Gastrocnemius medialis (tissue), 4 donors: ENCODE results near the gene KRTAP9-6. TPM values are rescaled to one million over a fixed set of nuclear protein-coding genes. Genes with fewer than 3 reads are reported as not detected.
"Not testable (repeated sequence)": the region's sequence is repeated elsewhere in the genome, so short reads cannot be mapped to it uniquely, and the experiment has no call there.

Experiments used
- ATAC-seq, 2 donors: fragments of 150-250 bp; one replicate each; pipeline ENCODE4 v1.9.1; 2016
- DNase-seq, 2 donors: peaks; one replicate each; pipeline ENCODE4 v3.0.0-alpha.2; 2019
- H3K27ac ChIP-seq, 4 donors: fragments of 200-600 bp; sonication (generic); 1 replicate in 1 of 4; 2 replicates in 3 of 4; pipeline ENCODE4 v1.5.1; 2016 to 2018; ENCODE audit warnings: mild to moderate bottlenecking in 2 of 4, moderate library complexity in 1 of 4
- H3K27me3 ChIP-seq, 3 donors: fragments of 200-600 bp; sonication (generic) in 2 of 3; 1 replicate in 1 of 3; 2 replicates in 2 of 3; pipeline versions ENCODE4 v1.5.1 to v1.6.0; 2016 to 2019; ENCODE audit warnings: mild to moderate bottlenecking in 1 of 3, moderate library complexity in 1 of 3
- H3K36me3 ChIP-seq, 2 donors: fragments of 200-600 bp; sonication (generic) in 1 of 2; one replicate each; pipeline ENCODE4 v1.5.1; 2017 to 2018
- H3K4me1 ChIP-seq, 2 donors: fragments of 200-600 bp; sonication (generic) in 1 of 2; one replicate each; pipeline ENCODE4 v1.5.1; 2016 to 2017; ENCODE audit warnings: mild to moderate bottlenecking in 2 of 2
- H3K4me3 ChIP-seq, 4 donors: fragments of 200-600 bp; sonication (generic) in 3 of 4; 1 replicate in 1 of 4; 2 replicates in 3 of 4; pipeline ENCODE4 v1.5.1; 2016 to 2019; ENCODE audit warnings: mild to moderate bottlenecking in 2 of 4
- H3K9me3 ChIP-seq, 3 donors: fragments of 200-600 bp; sonication (generic) in 2 of 3; 1 replicate in 1 of 3; 2 replicates in 2 of 3; pipeline ENCODE4 v1.5.1; 2016 to 2019
- CTCF ChIP-seq, 5 experiments: fragments of 450-650 bp in 3 of 5; fragments of 200-600 bp in 2 of 5; sonication (generic) in 2 of 5; IDR thresholded peaks in 4 of 5; conservative IDR thresholded peaks in 1 of 5; 1 replicate in 4 of 5; 2 replicates in 1 of 5; pipeline ENCODE4 v1.5.1; 2016 to 2019; ENCODE audit warnings: antibody characterized with exemption in 5 of 5, mild to moderate bottlenecking in 3 of 5, moderate library complexity in 3 of 5
- POLR2A ChIP-seq, 2 donors: fragments of 450-650 bp; IDR thresholded peaks; one replicate each; pipeline ENCODE4 v1.6.1; 2017; ENCODE audit warnings: antibody characterized with exemption in 2 of 2, mild to moderate bottlenecking in 2 of 2, moderate library complexity in 2 of 2
- in situ Hi-C, 4 donors: fragments of 200-750 bp; cut with MboI; loops; one replicate each; pipeline versions ENCODE4 v1.15.0 to v1.8.0; 2017; ENCODE audit warnings: low sequenced_read_pairs in 4 of 4
- intact Hi-C: fragments of 100-400 bp; cut with DNase I; formaldehyde crosslinking; loops from one replicate; pipeline ENCODE4 v1.15.1; 2023; ENCODE audit warnings: low total_unique reads
- total RNA-seq, 4 donors: library from RNA; depleted of rRNA; stranded (reverse); fragments of >200 nt; gene quantifications; one replicate each; pipeline versions ENCODE4 v1.1.0 to v1.2.3, GENCODE V29; 2016

KRTAP9-6 gene
- total RNA-seq, 4 donors from 2014 or later: not detected

DNA sequence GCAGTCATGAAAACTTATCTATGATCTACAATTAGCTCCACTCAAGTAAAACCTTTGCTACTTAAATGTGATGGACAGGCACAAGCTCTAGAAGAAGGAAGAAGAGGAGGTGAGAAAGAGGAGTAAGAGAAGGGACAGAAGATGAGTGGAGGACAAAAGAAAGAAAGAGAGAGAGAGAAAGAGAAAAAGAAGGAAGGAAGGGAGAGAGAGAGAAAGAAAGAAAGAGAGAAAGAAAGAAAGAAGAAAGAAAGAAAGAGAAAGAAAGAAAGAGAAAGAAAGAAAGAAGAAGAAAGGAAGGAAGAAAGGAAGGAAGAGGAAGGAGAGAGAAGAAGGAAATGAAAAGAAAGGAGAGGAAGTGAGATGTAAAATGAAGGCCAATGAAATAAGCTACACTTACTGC lies 35.1 kb upstream of the KRTAP9-6 start:
- Histone ChIP-seq H3K9me3 (no peaks in the 10 kb centered on the region), H3K4me3 (no peak overlapping the region), H3K4me1 (no peaks in the 10 kb centered on the region), H3K27me3 (peaks cover 0 to 5% (median 4%) of the 10 kb centered on the region in 3 donors), H3K27ac (no peak overlapping the region), H3K36me3 (no peaks in the 10 kb centered on the region)
- no peak for TF ChIP-seq POLR2A (IDR thresholded peaks at IDR 0.05)
- TF ChIP-seq CTCF (IDR thresholded peaks at IDR 0.05 in 4 of 5, conservative IDR thresholded peaks at IDR 0.05 in 1 of 5): no peak
- DNase-seq (no peak), ATAC-seq (no peak)
- in situ Hi-C loops: no loop called here
- intact Hi-C loops: no loop called here

DNA sequence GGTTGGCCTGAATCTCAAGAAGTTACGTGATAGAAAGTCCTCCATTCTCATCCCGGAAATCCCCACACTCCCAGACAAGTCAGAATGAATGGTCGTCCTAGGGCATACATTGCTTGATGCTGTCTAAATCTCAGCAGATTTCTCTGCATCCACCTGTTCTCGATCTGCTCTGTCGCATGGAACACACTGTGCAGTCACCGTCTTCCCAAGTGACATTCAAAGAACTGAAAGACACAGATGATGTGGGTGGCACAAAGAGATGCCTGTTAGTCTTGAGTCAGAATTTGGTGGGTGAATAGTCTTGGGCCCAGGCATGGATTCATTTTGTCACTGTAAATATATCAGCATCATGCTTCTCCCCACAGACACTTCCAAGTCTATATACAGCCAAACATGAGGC lies 33.4 kb upstream of the KRTAP9-6 start:
- no peaks in the 10 kb centered on the region for H3K4me1 ChIP-seq
- in situ Hi-C loops: no loop called here
- no peak for TF ChIP-seq POLR2A (IDR thresholded peaks at IDR 0.05)
- TF ChIP-seq CTCF (IDR thresholded peaks at IDR 0.05 in 4 of 5, conservative IDR thresholded peaks at IDR 0.05 in 1 of 5): no peak

DNA sequence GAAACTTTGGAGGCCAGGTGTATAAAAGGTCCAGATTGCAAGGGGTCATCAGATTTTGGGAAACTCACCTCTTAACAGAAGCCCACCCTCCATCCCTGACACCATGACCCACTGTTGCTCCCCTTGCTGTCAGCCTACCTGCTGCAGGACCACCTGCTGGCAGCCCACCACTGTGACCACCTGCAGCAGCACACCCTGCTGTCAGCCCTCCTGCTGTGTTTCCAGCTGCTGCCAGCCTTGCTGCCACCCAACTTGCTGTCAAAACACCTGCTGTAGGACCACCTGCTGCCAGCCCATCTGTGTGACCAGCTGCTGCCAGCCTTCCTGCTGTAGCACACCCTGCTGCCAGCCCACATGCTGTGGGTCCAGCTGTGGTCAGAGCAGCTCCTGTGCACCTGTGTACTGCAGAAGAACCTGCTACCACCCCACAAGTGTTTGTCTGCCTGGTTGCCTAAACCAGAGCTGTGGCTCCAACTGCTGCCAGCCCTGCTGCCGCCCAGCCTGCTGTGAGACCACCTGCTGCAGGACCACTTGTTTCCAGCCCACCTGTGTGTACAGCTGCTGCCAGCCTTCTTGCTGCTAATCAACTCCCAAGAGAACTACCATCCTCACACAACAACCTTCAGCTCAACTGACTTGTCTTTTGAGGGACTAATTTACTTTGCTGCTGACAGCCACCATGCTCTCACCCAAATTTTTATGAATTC lies 32.6 kb upstream of the KRTAP9-6 start, which contains the start of gene KRTAP9-3:
Gene KRTAP9-3 (plus strand): TSS at position 51 of the 707 bp plus-strand sequence. CDS start 53 bp downstream, at position 104.
- H3K9me3 ChIP-seq, H3K4me1 ChIP-seq, H3K4me3 ChIP-seq, intact Hi-C loops, in situ Hi-C loops, H3K36me3 ChIP-seq, H3K27me3 ChIP-seq, ATAC-seq, DNase-seq, H3K27ac ChIP-seq: not testable (repeated sequence)

More for the DNA sequence above, 33.4 kb upstream of the KRTAP9-6 start:
- no peak overlapping the region for H3K4me3 ChIP-seq
- ATAC-seq (no peak), DNase-seq (no peak)
- no peaks in the 10 kb centered on the region for H3K9me3 ChIP-seq
- no peaks in the 10 kb centered on the region for H3K36me3 ChIP-seq
- no peak overlapping the region for H3K27ac ChIP-seq
- intact Hi-C loops: no loop called here
- H3K27me3 ChIP-seq: peaks cover 0 to 5% (median 4%) of the 10 kb centered on the region in 3 donors

DNA sequence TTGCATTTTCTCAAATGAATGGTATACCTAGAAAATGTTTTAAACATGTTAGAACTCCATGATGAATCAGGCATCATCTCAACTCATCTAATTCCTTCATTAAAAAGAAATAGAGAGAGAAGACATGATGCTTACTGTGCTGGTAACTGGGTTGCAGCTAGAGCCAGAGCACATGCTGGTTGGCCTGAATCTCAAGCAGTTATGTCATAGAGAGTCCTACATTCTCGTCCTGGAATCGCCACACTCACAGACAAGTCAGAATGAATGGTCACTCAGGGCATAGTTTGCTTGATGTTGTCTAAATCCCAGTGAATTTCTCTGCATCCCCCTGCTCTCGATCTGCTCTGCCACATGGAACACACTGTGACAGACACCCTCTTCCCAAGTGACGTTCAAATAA lies 28.1 kb upstream of the KRTAP9-6 start:
- H3K4me3 ChIP-seq, H3K27ac ChIP-seq, DNase-seq, intact Hi-C loops, H3K27me3 ChIP-seq, ATAC-seq, H3K36me3 ChIP-seq, H3K9me3 ChIP-seq, in situ Hi-C loops, H3K4me1 ChIP-seq: not testable (repeated sequence)

- H3K9me3 ChIP-seq, H3K36me3 ChIP-seq, H3K4me1 ChIP-seq, DNase-seq, intact Hi-C loops, H3K27me3 ChIP-seq, H3K4me3 ChIP-seq, ATAC-seq, H3K27ac ChIP-seq, in situ Hi-C loops: not testable (repeated sequence)
These were observed 27.2 kb upstream of the KRTAP9-6 start, which contains the start of gene KRTAP9-8 for GRCh38 chr17:41237949-41238437. TSS of gene KRTAP9-8 (plus strand) at chr17:41237999. CDS start at chr17:41238052, 53 bp downstream.

DNA sequence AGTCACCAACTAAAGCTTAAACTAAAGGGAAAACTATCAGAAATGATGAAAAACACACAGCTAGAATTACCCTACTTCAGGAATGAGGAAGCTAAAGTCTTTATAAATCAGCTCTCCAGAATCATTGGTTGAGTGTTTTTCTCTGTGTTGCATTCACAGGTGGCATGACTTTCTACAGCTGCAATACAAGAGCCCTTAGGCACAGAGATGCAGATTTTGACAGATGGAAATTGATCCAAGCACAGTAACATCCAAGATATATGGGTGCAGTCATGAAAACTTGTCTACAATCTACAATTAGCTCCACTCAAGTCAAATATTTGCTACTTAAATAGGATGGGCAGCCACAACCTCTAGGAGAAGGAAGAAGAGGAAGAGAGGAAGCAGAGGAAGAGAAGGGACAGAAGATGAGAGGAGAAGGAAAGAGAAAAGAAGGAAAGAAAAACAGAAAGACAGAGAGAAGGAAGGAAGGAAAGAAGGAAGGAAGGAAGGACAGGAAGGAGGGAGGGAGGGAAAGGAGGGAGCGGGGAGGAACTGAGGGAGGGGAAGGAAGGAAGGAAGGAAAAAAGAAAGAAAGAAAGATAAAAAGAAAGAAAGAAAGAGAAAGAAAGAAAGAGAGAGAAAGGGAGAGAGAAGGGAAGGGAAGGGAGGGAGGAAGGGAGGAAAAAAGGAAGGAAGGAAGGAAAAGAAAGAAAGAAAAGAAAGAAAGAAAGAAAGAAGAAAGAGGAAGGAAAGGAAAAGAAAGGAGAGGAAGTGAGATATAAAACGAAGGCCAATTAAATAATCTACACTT lies 18.0 kb upstream of the KRTAP9-6 start:
- H3K4me1 ChIP-seq, H3K27me3 ChIP-seq, H3K9me3 ChIP-seq, H3K4me3 ChIP-seq, ATAC-seq, intact Hi-C loops, H3K27ac ChIP-seq, in situ Hi-C loops, H3K36me3 ChIP-seq, DNase-seq: not testable (repeated sequence)

DNA sequence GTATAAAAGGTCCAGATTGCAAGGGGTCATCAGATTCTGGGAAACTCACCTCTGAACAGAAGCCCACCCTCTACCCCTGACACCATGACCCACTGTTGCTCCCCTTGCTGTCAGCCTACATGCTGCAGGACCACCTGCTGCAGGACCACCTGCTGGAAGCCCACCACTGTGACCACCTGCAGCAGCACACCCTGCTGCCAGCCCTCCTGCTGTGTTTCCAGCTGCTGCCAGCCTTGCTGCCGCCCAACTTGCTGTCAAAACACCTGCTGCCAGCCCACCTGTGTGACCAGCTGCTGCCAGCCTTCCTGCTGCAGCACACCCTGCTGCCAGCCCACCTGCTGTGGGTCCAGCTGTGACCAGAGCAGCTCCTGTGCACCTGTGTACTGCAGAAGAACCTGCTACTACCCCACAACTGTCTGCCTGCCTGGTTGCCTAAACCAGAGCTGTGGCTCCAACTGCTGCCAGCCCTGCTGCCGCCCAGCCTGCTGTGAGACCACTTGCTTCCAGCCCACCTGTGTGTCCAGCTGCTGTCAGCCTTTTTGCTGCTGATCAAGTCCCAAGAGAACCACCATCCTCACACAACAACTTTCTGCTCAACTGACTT lies 15.4 kb upstream of the KRTAP9-6 start, which contains the start of gene KRTAP9-4:
Gene KRTAP9-4 (plus strand): TSS at position 51 of the 604 bp plus-strand sequence. CDS start 34 bp downstream, at position 85.
- intact Hi-C loops, H3K9me3 ChIP-seq, H3K27ac ChIP-seq, DNase-seq, ATAC-seq, H3K4me3 ChIP-seq, H3K4me1 ChIP-seq, H3K36me3 ChIP-seq: not testable (repeated sequence)
- in situ Hi-C loops: loop anchor here in 1 of 4 donors (25.0 kb wide), 1 partner anchor 87 kb away; the partner anchor contains the start of genes KRTAP4-3 and KRTAP4-4
- H3K27me3 ChIP-seq: peaks cover 0 to 11% (median 0%) of the 10 kb centered on the region in 3 donors
